Cerebellar nuclear complex (tissue), 1 donor: Measurements from ENCODE around the gene FAIM2.
"Not testable (repeated sequence)": the region's sequence is repeated elsewhere in the genome, so short reads cannot be mapped to it uniquely, and the experiment has no call there.

Experiments
- DNase-seq, 2 experiments: peaks; one replicate each; lab custom pipeline; 2025; lab: John Stamatoyannopoulos, UW

FAIM2 gene

DNA sequence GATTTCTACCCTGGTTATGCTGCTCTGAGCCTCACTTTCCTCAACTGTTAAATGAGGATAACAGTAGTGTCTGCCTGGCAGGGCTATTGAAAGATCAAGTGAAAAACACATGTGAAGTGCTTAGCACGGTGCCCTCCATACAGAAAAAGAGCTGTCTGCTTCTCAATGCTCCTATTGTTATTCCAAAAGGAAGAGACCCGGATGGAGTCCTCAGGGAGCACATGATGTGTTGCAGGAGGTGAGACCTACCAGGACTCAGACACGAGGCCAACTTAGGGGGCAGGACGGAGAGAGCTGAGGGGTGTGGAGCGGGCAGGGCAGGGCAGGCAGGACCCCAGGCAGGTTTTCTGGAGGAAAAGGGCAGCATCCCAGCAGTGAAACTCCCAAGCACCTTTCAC lies 8.9 kb downstream of the FAIM2 start:
- DNase-seq = no peak

DNA sequence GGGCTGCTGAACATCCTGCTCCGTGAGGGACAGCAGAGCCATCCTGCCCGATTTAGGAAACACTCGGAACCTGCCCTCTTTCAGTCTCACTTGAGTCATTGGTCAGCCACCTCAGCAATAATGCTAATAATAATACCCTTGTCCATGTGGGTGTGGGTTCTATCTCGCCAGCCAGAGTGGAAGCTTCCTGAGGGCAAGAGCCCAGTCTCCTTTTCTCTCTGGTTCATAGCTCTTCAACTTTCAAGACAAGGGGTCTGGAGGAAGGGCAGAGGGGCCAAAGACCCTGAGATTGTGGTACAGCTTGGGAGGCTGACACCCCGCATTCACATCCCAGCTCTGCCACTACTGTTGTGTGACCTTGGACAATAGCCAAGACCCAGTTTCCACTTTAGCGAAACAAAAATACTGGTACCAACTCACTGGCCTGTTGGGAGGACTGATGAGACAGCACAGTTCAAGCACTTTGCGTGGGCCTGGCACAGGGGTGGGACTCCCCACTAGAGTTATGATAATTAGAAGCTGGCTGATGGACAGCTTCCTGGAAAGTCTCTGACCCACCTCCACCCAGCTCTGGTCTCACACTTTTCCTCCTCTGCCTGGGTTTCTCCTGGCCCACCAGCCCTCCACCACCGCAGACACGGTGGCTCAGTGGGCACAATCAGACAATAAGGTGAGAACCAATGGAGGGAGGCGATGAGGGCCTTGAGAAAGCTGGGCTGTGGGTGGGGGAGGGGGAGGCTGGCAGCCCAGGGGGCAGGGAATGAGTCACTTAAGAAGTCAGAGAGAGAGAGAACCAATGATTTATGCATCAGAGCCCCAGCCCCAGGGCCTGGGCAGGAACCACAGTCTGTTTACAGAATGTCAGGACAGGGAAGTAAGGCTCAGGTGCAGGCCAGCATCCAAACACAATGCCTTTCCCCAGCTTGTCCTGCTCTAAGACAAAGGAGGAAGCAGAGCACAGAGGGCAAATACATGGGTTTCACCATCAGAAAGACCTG lies 9.6 kb downstream of the FAIM2 start:
- DNase-seq = no peak

DNA sequence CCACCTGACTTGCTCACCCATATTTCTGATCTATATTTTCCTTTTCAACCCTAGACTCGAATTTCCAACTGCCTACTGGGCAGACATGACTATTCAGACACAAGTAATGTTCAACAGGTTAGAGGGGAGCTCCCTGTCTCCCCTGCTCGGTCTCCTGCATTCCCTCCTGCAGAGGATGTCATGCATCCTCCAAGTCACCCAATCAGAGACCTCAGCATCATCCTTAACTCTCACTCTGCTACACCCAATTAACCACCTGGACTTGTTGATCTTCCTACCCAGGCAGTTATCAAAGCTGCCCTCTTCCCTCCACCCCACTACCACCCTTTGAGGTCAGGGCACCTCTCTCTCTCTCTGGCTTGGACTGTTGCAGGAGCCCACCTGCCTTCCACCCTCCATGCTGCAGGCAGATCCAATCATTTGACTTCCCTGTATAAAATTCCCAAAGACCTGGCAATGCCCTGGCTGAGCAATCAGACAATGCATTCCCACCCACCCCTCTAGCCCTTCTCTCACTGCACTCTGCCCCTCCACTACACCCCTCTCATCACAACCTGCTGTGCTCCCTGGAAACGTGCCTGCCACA lies 10.9 kb downstream of the FAIM2 start:
- DNase-seq = no peak

DNA sequence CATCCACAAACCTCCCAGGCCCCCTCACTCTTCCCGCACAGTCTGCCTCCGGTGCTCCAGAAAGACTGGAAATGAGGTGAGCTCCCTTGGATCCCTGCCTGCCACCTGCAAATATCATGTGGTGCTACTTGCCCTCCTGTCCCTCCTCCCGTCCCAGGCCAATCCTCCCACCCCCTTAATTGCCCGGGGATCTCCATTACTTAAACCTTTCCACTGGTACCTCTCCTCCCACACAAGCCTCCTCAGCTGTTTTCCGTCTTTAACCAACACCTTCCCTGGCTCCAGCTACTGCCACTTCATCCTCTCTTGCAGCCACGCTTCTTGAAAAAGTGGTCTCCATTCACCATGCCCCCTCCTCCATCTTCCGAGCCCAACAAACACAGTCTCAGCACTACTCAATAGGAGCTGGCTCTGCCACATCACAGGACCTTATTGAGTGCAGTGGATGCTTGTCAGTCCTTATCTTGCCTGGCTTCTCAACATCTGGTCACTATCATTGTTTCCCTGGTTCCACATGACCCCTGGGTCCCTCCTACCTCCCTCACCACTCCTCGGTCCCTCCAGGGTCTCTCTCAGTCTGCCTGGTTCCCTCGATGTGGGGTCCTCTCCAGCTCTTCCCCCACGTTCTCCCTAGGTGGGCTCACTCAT lies 11.5 kb downstream of the FAIM2 start:
- DNase-seq = no peak

DNA sequence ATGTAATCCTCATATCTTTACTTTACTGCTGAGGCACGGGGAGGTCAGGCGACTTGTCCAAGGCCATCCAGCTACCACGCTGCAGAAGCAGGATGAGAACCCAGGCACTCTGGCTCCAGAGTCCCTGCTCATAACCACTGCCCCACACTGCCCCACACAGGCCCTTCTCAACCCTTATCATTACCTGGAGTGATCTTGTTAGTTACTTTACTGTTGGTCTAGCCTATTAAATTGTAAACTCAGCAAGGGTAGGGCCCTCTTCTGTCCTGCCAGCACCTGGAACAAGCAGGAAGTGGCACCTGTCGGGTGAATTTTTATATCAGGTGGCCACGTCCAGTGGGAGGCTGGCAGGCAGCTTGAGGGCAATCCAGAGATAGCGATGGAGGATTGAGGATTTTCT lies 12.2 kb downstream of the FAIM2 start:
- DNase-seq = no peak

DNA sequence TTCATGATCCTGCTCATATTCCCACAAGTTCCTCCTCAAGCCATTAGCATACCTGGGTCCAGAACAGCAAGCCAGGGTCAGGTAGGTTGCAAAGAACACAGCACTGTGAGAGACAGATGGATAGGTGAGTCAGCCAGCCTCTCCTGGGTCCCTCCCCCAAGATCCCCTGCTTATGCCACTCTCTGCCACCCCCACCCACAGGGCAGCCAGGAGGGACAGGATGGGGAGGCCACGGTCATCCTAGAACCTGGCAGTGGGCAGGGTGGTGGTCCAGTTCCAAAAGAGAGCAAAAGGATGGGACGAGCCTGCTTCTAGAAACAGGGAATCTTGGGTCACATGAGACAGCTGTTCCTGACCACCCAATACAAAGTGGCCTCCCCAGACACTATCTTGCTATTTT lies 12.7 kb downstream of the FAIM2 start:
- DNase-seq = no peak

DNA sequence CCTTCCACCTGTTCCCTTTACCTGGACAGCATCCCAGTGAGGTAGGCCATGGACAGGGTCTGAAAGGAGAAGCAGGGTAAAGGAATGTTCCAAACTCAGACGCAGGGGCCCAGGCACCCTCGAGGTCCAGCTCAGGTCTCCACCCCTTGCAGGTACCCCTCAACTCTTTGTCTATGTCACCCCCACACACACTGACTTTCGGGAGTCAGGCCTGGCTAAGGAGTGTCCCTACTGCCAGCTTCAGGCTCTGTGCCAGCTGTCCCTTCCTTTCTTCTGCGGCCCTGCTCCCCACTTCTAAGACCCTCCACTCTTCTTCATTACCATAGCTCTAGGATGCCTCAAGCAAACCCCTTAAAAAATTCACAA lies 13.6 kb downstream of the FAIM2 start:
- no peak for DNase-seq

DNA sequence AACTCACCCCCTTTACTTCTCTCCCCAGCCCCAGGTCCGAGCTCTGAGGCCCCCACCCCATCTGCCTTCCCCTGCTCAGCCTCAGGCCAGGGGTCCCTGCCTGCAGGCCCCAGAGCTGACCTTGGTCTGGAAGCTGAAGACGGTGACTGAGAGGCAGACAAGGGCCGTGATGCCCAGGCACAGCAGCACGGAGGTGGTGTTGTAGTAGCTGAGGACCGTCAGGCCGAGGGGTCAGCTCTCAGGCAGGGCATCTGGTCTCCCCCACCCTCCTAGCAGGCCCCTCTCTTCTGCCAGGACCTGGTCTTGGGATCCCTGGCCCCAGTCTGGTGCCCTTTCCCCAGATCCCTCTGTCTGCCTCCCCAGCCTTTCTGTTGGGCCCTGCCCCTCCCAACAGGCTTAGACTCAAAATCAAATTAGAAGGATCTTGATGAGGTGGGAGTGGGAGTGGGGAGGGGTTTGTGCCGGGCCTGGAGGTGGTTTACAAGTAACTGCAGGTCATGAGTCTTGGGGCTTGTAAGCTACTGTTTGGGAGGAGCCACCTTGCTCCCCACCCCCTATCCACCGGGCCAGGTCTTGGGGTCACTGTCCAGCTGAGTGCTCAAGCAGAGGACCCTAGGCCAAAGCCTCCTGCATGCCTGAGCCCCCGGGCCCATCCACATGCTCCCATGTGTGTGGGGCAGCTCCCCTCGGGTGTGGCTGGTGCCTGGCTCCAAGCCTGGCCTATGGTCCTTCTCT lies 14.2 kb downstream of the FAIM2 start:
- DNase-seq = no peak

DNA sequence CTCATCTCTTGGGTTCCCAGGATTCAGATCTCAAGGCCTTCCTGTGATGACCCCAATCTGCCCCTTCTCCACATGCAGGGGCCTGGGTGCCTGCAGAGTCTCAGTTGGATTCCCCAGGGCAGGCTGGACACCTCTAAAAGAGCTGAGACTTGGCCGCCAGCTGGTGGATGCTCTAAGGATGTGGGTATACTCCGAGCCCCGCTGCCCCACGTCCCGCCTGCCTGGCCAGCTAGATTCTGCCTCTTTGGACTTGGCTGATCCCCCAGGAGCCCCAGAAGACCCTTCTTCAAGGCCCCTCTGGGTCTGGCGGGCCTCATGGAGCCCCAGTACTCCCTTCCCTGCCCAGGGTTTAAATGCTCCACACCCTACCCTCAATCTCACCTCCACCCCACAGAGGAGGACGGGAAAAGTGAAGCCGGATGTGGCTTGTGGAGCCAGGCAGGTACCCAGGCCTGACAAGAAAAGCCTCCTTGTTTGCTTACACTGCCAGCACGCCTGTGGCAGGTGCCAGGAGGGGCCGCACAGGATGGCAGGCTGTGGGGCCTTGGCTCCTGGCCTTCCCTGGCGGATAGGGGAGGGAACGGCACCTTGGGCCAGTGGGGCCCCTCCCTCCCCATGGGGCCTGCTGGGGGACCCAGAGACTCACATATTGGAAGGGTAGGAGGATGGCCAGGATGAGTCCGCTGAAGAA lies 15.1 kb downstream of the FAIM2 start:
- no peak for DNase-seq

DNA sequence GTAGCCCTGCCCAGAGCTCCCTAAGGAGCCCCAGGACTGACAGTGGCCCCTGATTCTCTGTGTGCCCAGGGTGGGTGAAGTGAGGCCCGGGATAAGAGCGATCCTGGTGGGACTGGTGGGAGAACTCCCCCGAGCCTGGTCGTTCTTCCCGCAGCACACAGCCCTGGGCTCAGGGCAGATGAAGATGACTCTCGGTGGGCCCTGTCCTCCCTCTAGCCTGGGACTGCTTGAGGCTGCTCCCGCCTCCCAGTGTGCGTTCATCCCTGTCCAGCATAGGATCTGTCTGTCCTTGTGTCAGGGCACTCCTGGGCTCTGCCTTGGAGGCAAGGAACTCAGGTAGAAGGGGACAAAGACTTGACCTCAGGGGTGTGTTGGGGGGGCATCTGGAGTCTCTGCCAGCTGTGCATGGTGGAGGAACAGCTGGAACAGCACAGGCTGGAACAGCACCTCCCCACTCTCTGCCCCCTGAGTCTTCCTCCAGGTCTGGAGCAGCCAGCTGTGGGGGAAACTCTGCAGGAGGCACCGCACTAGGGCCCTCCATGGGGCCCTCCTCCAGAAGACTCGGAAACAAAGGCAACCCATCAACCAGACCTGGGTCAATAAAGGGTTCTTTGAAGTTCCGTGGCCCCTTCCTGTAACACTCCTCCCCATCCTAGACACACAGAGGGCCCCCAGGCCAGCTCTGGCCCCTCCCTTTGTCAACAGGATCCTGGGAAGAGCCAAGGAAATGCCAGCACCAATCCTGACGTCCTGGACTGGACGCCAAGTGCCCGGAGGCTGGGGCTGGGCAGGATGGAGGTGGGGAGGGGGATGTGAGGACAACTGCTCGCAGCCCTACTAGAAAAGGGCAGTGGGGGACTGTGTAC lies 15.9 kb downstream of the FAIM2 start:
- DNase-seq = no peak

DNA sequence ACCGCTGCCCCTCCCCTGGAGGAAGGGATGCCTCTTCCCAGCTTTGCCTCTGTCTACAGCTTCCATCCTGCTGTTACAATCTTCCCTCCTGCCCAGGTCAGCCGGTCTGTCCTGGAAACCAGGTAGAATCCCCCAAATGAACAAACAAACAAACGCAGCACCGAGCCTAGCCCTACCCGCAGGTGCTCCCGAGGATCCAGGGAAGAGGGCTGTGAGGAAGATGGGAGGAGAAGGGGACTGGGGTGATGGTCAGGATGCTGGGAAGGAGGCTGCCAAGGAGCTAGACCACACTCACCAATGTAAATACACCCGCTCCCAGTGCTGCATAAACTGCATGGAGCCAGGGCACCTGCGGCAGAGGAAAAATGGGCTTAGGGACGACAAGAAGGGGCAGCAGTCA lies 16.6 kb downstream of the FAIM2 start:
- DNase-seq = no peak

DNA sequence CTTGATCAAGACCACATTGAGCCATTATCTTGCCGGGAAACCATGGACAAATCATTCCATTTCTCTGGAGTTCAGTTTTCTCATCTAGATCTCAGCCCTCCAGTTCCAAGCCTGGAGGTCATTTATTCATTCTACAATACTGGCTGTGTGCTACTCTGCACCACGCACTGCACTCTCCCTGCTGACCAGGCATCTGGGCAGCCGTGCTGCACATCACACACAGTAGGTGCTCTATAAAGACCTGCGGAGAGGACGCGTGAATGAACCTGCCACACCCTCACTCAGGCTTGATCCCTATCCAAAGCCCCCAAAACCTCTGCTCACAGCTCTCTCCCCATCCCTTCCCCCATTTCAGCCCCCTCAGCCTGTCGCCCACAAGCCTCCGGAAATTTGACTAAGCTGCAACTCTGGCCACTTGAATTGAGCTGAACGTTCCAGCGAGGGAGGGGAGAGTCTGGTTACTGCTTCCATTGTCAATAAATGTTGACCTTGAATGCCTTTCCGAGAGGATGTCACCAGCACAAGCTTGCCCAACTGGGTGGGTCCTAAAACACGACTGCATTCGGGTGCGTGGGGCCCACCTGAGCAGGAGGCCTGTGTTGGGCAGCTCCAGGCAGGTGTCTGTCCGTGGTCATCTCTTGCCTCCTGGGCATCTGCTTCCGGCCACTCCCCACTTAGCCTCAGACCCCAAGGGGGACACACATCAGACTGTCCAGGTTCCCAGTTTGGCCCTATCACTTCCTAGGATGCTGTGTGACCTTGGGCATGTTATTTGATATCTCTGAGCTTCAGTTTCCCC lies 17.8 kb downstream of the FAIM2 start:
- no peak for DNase-seq

DNA sequence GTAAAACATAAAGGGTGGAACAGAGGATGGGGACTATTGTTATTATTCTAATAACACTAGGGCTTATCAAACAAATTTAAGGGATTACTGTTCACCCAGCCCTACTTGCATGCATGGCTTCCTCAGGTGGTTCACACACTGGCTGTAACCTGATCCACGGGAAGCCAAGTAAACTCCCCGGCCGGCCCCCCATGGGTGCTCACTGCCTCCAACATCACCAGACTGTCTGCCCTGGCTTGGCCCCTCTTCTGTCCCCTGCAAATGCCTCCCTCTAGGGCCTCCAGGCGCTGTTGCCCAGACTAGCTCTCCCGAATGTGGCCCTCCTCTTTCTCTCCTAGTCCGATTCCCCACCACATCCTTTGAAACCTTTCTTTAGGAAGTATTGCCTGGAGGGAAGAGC lies 18.6 kb downstream of the FAIM2 start:
- no peak for DNase-seq

DNA sequence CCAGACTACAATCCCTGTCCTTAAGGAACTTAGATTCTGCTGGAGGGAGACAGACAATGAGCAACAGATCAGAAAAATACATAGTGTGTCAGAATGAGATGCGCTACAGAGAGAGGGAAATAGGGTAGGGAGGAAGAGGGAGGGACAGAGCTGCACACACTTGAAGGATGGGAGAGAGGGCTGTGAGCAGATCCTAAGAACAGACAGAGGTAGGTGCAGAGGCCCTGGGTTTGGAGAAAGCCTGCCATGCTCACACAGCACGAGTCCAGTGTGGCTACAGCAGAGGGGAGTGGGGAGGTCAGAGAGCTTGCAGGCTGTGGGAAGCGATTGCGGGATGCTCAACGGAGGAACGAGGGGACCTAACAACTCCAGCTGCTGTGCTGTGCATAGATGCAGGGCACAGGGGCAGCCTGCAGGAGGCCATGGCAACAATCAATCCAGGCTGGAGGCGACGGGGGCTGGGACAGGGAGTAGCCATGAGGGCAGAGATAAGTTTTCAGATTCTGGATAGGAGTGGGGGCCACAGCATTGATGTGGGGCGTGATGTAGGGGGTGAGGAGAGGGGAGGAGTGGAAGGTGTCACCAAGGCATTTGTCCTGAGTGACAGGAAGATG lies 20.7 kb downstream of the FAIM2 start:
- no peak for DNase-seq

DNA sequence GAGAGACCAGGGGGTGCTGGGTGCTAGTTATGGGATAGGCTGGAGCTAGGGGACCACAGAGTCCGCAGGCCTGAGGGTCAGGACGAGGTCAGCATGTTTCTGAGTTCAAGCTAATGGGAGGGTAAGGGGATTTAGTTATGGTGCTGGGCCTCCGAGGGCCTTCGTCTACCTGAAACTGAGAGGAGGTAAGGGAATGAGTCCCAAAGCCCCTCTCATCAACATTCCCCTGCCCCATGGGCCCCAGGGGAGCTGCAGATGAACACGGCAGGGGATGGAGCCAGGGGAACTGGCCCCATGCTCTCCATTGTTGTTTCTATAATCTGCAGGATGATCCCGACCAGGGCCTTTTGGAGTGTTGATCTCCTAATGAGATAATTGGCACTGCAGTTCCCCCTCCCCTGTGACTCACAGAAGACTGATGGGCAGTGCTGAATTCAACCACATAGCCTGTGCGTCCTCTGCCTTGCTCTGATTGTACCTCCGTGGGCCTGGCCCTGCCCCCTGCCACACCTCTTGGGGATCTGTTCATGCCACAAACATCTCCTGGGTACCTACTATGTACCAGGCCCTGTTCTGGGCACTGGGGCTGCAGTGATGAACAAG lies 21.4 kb downstream of the FAIM2 start:
- no peak for DNase-seq

DNA sequence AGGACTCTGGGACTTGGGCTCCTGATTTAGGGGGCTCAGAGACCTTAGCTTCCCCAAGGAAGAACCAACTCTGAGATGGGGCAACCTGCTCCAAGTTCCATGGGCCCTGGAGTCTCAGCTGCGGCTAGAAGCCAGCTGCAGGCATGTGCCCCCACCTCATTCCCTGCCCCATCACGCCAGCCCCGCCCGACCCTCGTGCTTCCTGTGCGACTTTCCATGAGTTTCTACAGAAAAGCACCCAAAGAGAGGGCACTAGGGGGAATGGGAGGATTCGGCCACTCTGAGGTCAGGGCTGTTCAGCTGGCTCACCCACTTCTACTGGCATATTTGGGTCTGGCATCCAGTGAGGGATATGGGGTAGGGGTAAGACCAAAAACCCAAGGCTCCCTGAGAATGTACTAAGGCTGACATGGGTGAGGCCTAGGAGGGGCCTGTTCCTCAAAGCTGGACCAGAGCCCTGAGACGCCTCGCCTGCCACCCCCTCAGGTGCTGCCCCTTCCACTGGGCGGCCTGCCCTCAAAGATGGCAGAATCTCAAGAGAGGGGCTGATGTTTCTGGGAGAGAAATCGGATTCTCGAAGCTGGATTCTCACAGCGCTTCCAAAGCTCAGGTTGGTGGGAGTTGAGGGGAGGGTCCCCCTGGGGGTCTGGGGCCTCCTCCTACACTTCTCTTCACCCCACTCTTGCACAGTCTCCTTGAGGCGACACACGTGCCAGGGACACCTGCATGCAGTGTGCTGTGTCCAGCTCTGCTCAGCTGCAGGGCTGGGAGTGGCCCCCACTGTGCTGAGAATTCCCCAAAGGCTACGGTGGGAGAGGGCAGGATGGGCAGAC lies 22.1 kb downstream of the FAIM2 start:
- DNase-seq = no peak

DNA sequence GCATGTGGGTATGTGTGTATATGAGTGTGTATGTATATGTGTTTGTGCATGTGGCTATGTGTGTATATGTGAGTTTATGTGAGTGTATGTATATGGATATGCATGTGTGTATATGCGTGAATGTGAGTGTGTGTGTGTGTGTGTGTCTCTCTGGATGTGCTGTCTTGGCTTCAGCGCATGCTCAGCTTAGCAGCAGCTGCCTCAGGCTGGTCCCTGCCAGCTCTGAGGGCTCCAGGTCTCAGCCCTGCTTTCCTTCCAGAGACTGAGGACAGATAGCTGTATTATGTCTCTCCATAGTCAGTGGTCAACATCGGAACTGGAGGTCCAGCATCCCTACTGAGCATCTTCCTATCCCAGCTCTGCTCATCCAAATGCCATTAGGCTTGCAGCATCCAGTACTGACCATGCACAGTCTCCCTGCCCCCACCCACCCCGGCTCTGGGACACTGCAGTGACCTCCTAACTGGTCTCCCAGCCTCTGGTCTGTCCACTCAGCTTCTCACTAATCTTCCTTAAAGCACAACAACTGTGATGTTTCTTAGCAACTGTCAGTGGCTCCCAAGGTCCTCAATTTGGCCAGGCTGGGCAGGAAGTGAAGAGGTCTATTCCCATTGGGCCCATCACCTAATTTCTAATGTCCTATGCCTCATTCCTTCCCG lies 22.8 kb downstream of the FAIM2 start:
- no peak for DNase-seq

DNA sequence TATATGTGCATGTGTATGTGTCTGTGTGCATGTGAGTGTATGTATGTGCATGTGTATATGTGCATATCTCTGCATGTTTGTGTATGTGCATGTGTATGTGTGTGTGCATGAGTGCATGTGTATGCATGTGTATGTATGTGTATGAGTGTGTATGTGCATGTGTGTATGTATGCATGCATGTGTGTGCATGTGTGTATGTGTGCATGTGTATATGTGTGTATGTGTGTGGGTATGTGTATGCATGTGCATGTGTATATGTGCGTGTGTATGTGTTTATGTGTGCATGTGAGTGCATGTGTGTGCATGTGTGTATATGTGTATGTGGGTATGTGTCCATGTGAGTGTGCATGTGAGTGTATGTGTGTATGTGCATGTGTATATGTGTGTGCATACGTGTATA lies 24.6 kb downstream of the FAIM2 start:
- DNase-seq = not testable (repeated sequence)
